ENCODE data around the gene TOMM40L. TPM values are rescaled to one million over a fixed set of nuclear protein-coding genes. Genes with fewer than 3 reads are reported as not detected.

The TOMM40L gene
- total RNA-seq, 1 donor = 6.5 TPM

GRCh38 chr1:161193561-161194235 lies 32.2 kb upstream of the TOMM40L start:
- TF ChIP-seq, protein P1, sequence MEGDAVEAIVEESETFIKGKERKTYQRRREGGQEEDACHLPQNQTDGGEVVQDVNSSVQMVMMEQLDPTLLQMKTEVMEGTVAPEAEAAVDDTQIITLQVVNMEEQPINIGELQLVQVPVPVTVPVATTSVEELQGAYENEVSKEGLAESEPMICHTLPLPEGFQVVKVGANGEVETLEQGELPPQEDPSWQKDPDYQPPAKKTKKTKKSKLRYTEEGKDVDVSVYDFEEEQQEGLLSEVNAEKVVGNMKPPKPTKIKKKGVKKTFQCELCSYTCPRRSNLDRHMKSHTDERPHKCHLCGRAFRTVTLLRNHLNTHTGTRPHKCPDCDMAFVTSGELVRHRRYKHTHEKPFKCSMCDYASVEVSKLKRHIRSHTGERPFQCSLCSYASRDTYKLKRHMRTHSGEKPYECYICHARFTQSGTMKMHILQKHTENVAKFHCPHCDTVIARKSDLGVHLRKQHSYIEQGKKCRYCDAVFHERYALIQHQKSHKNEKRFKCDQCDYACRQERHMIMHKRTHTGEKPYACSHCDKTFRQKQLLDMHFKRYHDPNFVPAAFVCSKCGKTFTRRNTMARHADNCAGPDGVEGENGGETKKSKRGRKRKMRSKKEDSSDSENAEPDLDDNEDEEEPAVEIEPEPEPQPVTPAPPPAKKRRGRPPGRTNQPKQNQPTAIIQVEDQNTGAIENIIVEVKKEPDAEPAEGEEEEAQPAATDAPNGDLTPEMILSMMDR (IDR thresholded peaks at IDR 0.05; ENCODE audit: extremely low read depth, low read depth, low read length) = peak; percentile 36
- Histone ChIP-seq H3K4me1 (ENCODE audit: insufficient read depth, low read length) (peaks cover 27% of the 10 kb centered on the region), H3K27ac (ENCODE audit: low read depth, low read length) (peak overlapping the region; percentile 26), H2AFZ (ENCODE audit: low read length) (peak overlapping the region; percentile 44), H3K9me3 (ENCODE audit: low read depth, low read length) (no peaks in the 10 kb centered on the region), H3K27me3 (ENCODE audit: insufficient read depth, low read length) (no peaks in the 10 kb centered on the region), H3K4me2 (ENCODE audit: insufficient read depth, low read length) (no peak overlapping the region), H3K4me3 (ENCODE audit: insufficient read depth, low read length) (no peak overlapping the region), H4K20me1 (ENCODE audit: insufficient read depth, low read length) (no peaks in the 10 kb centered on the region), H3K36me3 (ENCODE audit: insufficient read depth, low read length) (peaks cover 17% of the 10 kb centered on the region), H3K79me2 (ENCODE audit: insufficient read depth, low read length) (peaks cover 11% of the 10 kb centered on the region)
- DNase-seq (ENCODE audit: insufficient read length, low spot score, missing footprints) = peak; percentile 89

- DNase-seq (ENCODE audit: insufficient read length, low spot score, missing footprints) = no peak
- no peak overlapping the region for H3K27ac ChIP-seq (ENCODE audit: low read depth, low read length)
- H3K9me3 ChIP-seq (ENCODE audit: low read depth, low read length) = no peaks in the 10 kb centered on the region
- TF ChIP-seq, protein P1 (IDR thresholded peaks at IDR 0.05; ENCODE audit: extremely low read depth, low read depth, low read length) = no peak
- peaks cover 17% of the 10 kb centered on the region for H3K36me3 ChIP-seq (ENCODE audit: insufficient read depth, low read length)
- H4K20me1 ChIP-seq (ENCODE audit: insufficient read depth, low read length) = no peaks in the 10 kb centered on the region
- H3K4me1 ChIP-seq (ENCODE audit: insufficient read depth, low read length) = peaks cover 34% of the 10 kb centered on the region
- H3K27me3 ChIP-seq (ENCODE audit: insufficient read depth, low read length) = no peaks in the 10 kb centered on the region
- no peak overlapping the region for H3K4me2 ChIP-seq (ENCODE audit: insufficient read depth, low read length)
- H3K4me3 ChIP-seq (ENCODE audit: insufficient read depth, low read length) = no peak overlapping the region
- H2AFZ ChIP-seq (ENCODE audit: low read length) = no peak overlapping the region
- H3K79me2 ChIP-seq (ENCODE audit: insufficient read depth, low read length) = peaks cover 11% of the 10 kb centered on the region
Measured at GRCh38 chr1:161195171-161195570, 30.7 kb upstream of the TOMM40L start.

GRCh38 chr1:161196111-161196510 lies 29.7 kb upstream of the TOMM40L start:
- H3K27ac ChIP-seq (ENCODE audit: low read depth, low read length) = peak overlapping the region; percentile 91
- H2AFZ ChIP-seq (ENCODE audit: low read length) = no peak overlapping the region
- H3K4me3 ChIP-seq (ENCODE audit: insufficient read depth, low read length) = no peak overlapping the region
- no peaks in the 10 kb centered on the region for H3K27me3 ChIP-seq (ENCODE audit: insufficient read depth, low read length)
- peaks cover 43% of the 10 kb centered on the region for H3K4me1 ChIP-seq (ENCODE audit: insufficient read depth, low read length)
- peak overlapping the region; percentile 72 for H3K4me2 ChIP-seq (ENCODE audit: insufficient read depth, low read length)
- no peaks in the 10 kb centered on the region for H3K9me3 ChIP-seq (ENCODE audit: low read depth, low read length)
- H3K79me2 ChIP-seq (ENCODE audit: insufficient read depth, low read length) = peaks cover 11% of the 10 kb centered on the region
- TF ChIP-seq, protein P1 (IDR thresholded peaks at IDR 0.05; ENCODE audit: extremely low read depth, low read depth, low read length) = no peak
- H4K20me1 ChIP-seq (ENCODE audit: insufficient read depth, low read length) = no peaks in the 10 kb centered on the region
- no peak for DNase-seq (ENCODE audit: insufficient read length, low spot score, missing footprints)
- H3K36me3 ChIP-seq (ENCODE audit: insufficient read depth, low read length) = peaks cover 14% of the 10 kb centered on the region

DNA sequence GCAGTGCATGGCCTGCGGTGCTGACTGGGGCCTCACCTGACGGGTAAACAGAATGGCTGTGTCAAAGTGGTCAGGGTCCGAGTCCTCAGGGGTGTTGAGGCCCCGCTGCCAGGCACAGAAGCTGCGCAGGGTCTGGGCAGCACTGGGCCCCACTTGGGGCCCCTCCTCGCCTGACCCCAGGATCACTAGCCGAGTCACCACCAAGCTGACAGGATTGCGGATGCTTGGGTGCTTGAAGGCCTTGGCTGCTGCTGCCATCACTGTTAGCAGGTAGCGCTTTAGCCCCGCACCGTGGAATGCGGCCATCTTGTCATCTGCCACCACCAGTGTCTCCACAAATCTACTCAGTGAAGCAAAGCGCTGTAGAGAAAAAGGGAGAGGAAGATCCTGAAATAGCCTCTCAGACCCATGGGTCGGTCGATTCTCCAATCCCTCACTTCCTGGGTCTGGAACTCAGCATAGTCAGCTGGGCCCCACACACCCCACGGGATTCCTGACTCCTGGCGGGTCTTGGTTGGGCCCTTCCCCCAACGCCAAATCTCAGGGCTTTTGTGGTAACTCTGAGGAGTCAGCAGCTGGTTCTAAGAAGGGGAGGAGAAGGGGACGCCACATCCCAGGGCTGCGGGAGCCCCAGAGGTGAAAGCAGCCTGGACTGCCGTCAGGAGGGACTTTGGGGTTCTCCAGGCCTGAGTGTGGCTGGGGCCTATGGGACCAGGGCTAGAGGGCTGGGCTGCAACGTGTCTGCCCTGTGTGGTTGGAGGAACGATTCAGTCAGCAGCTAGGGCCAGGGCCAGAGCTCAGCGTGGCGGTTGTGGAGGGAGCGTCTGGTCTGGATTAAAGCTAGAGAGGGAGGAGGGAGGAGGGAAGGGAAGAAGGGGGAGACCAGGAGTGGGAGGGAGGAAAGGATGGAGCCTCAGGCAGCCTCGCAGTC lies 29.1 kb upstream of the TOMM40L start:
- peak; percentile 92 for DNase-seq (ENCODE audit: insufficient read length, low spot score, missing footprints)
- Histone ChIP-seq H3K36me3 (ENCODE audit: insufficient read depth, low read length) (peaks cover 7% of the 10 kb centered on the region), H3K27me3 (ENCODE audit: insufficient read depth, low read length) (no peaks in the 10 kb centered on the region), H3K4me3 (ENCODE audit: insufficient read depth, low read length) (peak overlapping the region; percentile 66), H3K9me3 (ENCODE audit: low read depth, low read length) (no peaks in the 10 kb centered on the region), H3K4me1 (ENCODE audit: insufficient read depth, low read length) (peaks cover 49% of the 10 kb centered on the region), H2AFZ (ENCODE audit: low read length) (peak overlapping the region; percentile 88), H3K4me2 (ENCODE audit: insufficient read depth, low read length) (peak overlapping the region; percentile 72), H4K20me1 (ENCODE audit: insufficient read depth, low read length) (no peaks in the 10 kb centered on the region), H3K27ac (ENCODE audit: low read depth, low read length) (peak overlapping the region; percentile 91), H3K79me2 (ENCODE audit: insufficient read depth, low read length) (peaks cover 11% of the 10 kb centered on the region)
- TF ChIP-seq, protein P1 (IDR thresholded peaks at IDR 0.05; ENCODE audit: extremely low read depth, low read depth, low read length) = no peak
